Activated CD4-positive, alpha-beta memory T cell treated with anti-CD3 and anti-CD28 coated beads, Interleukin-2, amount 10 ng/mL, durations not matched to agents 7 days and 5 days (primary cell): Measurements from ENCODE around the gene HEATR3. TPM values are rescaled to one million over a fixed set of nuclear protein-coding genes. Genes with fewer than 3 reads are reported as not detected.
A peak's percentile ranks its signal among the peaks of the same experiment; 100 is the strongest.

Experiments
- CTCF ChIA-PET: fragments of 350-600 bp; sonication (Branson Sonifier 250); formaldehyde crosslinking; loops from one replicate; lab custom pipeline; 2021; ENCODE audit warnings: antibody characterized with exemption, inconsistent platforms; lab: Charles Lee
- POLR2A ChIA-PET: fragments of 350-600 bp; sonication (Branson Sonifier 250); formaldehyde crosslinking; loops from one replicate; lab custom pipeline; 2021; ENCODE audit warnings: antibody characterized with exemption; lab: Charles Lee
- DNase-seq: peaks from one replicate; pipeline ENCODE4 v3.0.0-alpha.2; 2020
- H3K27ac Mint-ChIP-seq: one replicate; pipeline ENCODE4 v1.8.0; 2021; ENCODE audit warnings: mild to moderate bottlenecking, mixed read lengths
- H3K27me3 Mint-ChIP-seq: one replicate; pipeline ENCODE4 v1.8.0; 2021; ENCODE audit warnings: mixed read lengths
- H3K36me3 Mint-ChIP-seq: one replicate; pipeline ENCODE4 v1.8.0; 2021; ENCODE audit warnings: low read depth, mixed read lengths
- H3K4me1 Mint-ChIP-seq: one replicate; pipeline ENCODE4 v1.8.0; 2021; ENCODE audit warnings: mixed read lengths
- H3K4me3 Mint-ChIP-seq: one replicate; pipeline ENCODE4 v1.8.0; 2021; ENCODE audit warnings: mild to moderate bottlenecking, mixed read lengths
- H3K9me3 Mint-ChIP-seq: one replicate; pipeline ENCODE4 v1.8.0; 2021; ENCODE audit warnings: mixed read lengths
- total RNA-seq, 2 experiments: library from RNA; stranded (reverse); gene quantifications; one replicate each; pipeline ENCODE4 v1.2.3, GENCODE V29; 2021

HEATR3 gene
- total RNA-seq, 2 experiments from 2014 or later = 20.7 to 21.3 TPM

DNA sequence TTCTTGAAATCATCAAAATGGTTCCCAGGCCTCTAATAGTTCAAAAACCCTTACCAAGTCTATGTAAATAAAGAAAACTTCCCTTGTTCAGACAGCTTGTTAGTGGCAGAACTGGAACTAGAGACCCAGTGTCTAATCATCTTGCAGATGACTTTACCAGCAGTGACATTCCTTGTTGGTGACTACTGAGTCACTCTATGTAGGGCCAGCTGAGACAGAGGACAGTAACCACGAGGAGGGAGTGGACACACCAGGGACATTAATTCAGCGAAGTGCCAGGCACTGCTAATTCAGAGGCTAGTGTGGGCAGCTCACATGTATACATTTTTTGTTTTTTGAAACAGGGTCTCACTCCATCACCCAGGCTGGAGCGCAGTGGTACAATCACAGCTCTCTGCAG is 6.1 kb upstream of the HEATR3 start:
- Mint-ChIP-seq H3K27ac (no peak overlapping the region), H3K4me1 (no peaks in the 10 kb centered on the region)

GRCh38 chr16:50061326-50061725 is 4.4 kb upstream of the HEATR3 start:
- H3K27me3 Mint-ChIP-seq = peaks cover 2% of the 10 kb centered on the region
- H3K36me3 Mint-ChIP-seq = peaks cover 2% of the 10 kb centered on the region
- H3K27ac Mint-ChIP-seq = no peak overlapping the region
- peaks cover 5% of the 10 kb centered on the region for H3K9me3 Mint-ChIP-seq
- peaks cover 6% of the 10 kb centered on the region for H3K4me1 Mint-ChIP-seq
- DNase-seq = no peak
- H3K4me3 Mint-ChIP-seq = no peak overlapping the region
- CTCF ChIA-PET = interaction anchor here (1.2 to 3.4 kb wide), 3 partner anchors 33 to 74 kb away, joined by 3 to 16 read pairs (median 3); partner anchors contain the start of gene CNEP1R1
- POLR2A ChIA-PET = no interaction called here

More for the DNA sequence above, 6.1 kb upstream of the HEATR3 start:
- H3K27me3 Mint-ChIP-seq = peaks cover 4% of the 10 kb centered on the region
- ChIA-PET POLR2A (no interaction called here), CTCF (interaction anchor here (3.4 kb wide), 1 partner anchor 34 kb away, joined by 16 read pairs; the partner anchor contains the start of gene CNEP1R1)
- H3K9me3 Mint-ChIP-seq = peaks cover 14% of the 10 kb centered on the region
- no peak for DNase-seq
- H3K4me3 Mint-ChIP-seq = no peak overlapping the region
- H3K36me3 Mint-ChIP-seq = peaks cover 4% of the 10 kb centered on the region

- Mint-ChIP-seq H3K27me3 (no peaks in the 10 kb centered on the region), H3K36me3 (peaks cover 16% of the 10 kb centered on the region), H3K9me3 (no peaks in the 10 kb centered on the region), H3K4me1 (peaks cover 39% of the 10 kb centered on the region), H3K27ac (peak overlapping the region; percentile 92), H3K4me3 (peak overlapping the region; percentile 87)
- ChIA-PET CTCF (interaction anchor here (0.9 to 7.0 kb wide), 7 partner anchors 22 to 741 kb away, joined by 3 to 80 read pairs (median 4); partner anchors contain the start of gene CNEP1R1), POLR2A (interaction anchor here (1.1 to 5.3 kb wide), 5 partner anchors 18 to 145 kb away, joined by 3 to 37 read pairs (median 4); partner anchors contain the start of gene CNEP1R1)
- no peak for DNase-seq
Measured at GRCh38 chr16:50065241-50065623, 538 bp upstream of the HEATR3 start.

- H3K27ac Mint-ChIP-seq = peak overlapping the region; percentile 84
- no peak for DNase-seq
- POLR2A ChIA-PET = interaction anchor here (0.8 to 5.3 kb wide), 12 partner anchors 12 to 594 kb away, joined by 3 to 37 read pairs (median 4); partner anchors contain the start of gene CNEP1R1
- peaks cover 26% of the 10 kb centered on the region for H3K36me3 Mint-ChIP-seq
- CTCF ChIA-PET = interaction anchor here (0.7 to 7.0 kb wide), 31 partner anchors 12 to 740 kb away, joined by 3 to 124 read pairs (median 4); partner anchors contain the start of genes ADCY7 and CNEP1R1
- H3K9me3 Mint-ChIP-seq = no peaks in the 10 kb centered on the region
- peaks cover 46% of the 10 kb centered on the region for H3K4me1 Mint-ChIP-seq
- H3K4me3 Mint-ChIP-seq = peak overlapping the region; percentile 87
- no peaks in the 10 kb centered on the region for H3K27me3 Mint-ChIP-seq
Measured at GRCh38 chr16:50066482-50067289, 916 bp downstream of the HEATR3 start.

- peaks cover 49% of the 10 kb centered on the region for H3K4me1 Mint-ChIP-seq
- H3K9me3 Mint-ChIP-seq = no peaks in the 10 kb centered on the region
- ChIA-PET POLR2A (interaction anchor here (0.9 to 5.3 kb wide), 7 partner anchors 11 to 208 kb away, joined by 3 to 37 read pairs (median 5); partner anchors contain the start of gene CNEP1R1), CTCF (interaction anchor here (0.7 to 7.0 kb wide), 27 partner anchors 11 to 739 kb away, joined by 3 to 124 read pairs (median 4); partner anchors contain the start of genes ADCY7 and CNEP1R1)
- H3K36me3 Mint-ChIP-seq = peaks cover 29% of the 10 kb centered on the region
- H3K4me3 Mint-ChIP-seq = peak overlapping the region; percentile 87
- DNase-seq = peak; percentile 55
- H3K27ac Mint-ChIP-seq = peak overlapping the region; percentile 77
- no peaks in the 10 kb centered on the region for H3K27me3 Mint-ChIP-seq
Measured at GRCh38 chr16:50067290-50067853, 1.6 kb downstream of the HEATR3 start.

- POLR2A ChIA-PET = interaction anchor here (0.9 to 5.3 kb wide), 4 partner anchors 43 to 207 kb away, joined by 3 to 37 read pairs (median 14); partner anchors contain the start of gene CNEP1R1
- no peak overlapping the region for H3K4me3 Mint-ChIP-seq
- no peaks in the 10 kb centered on the region for H3K27me3 Mint-ChIP-seq
- H3K27ac Mint-ChIP-seq = no peak overlapping the region
- peaks cover 41% of the 10 kb centered on the region for H3K36me3 Mint-ChIP-seq
- peaks cover 61% of the 10 kb centered on the region for H3K4me1 Mint-ChIP-seq
- CTCF ChIA-PET = interaction anchor here (0.6 to 7.0 kb wide), 10 partner anchors 37 to 603 kb away, joined by 3 to 124 read pairs (median 4); partner anchors contain the start of gene CNEP1R1
- DNase-seq = no peak
- H3K9me3 Mint-ChIP-seq = no peaks in the 10 kb centered on the region
Measured at GRCh38 chr16:50068550-50068949, 2.8 kb downstream of the HEATR3 start.

- Mint-ChIP-seq H3K9me3 (no peaks in the 10 kb centered on the region), H3K4me3 (no peak overlapping the region), H3K27me3 (no peaks in the 10 kb centered on the region), H3K4me1 (peaks cover 61% of the 10 kb centered on the region), H3K27ac (no peak overlapping the region), H3K36me3 (peaks cover 44% of the 10 kb centered on the region)
- POLR2A ChIA-PET = interaction anchor here (0.9 to 5.3 kb wide), 3 partner anchors 44 to 206 kb away, joined by 3 to 37 read pairs (median 9); partner anchors contain the start of gene CNEP1R1
- CTCF ChIA-PET = interaction anchor here (0.6 to 7.0 kb wide), 6 partner anchors 45 to 596 kb away, joined by 3 to 124 read pairs (median 8); partner anchors contain the start of gene CNEP1R1
- no peak for DNase-seq
Measured at GRCh38 chr16:50069060-50069459, 3.3 kb downstream of the HEATR3 start.

- Mint-ChIP-seq H3K4me1 (peaks cover 57% of the 10 kb centered on the region), H3K4me3 (no peak overlapping the region), H3K27me3 (no peaks in the 10 kb centered on the region), H3K27ac (no peak overlapping the region), H3K36me3 (peaks cover 51% of the 10 kb centered on the region), H3K9me3 (no peaks in the 10 kb centered on the region)
- no peak for DNase-seq
- CTCF ChIA-PET = interaction anchor here (1.2 to 5.5 kb wide), 2 partner anchors 50 to 140 kb away, joined by 3 to 124 read pairs; no protein-coding TSS in a partner anchor
- POLR2A ChIA-PET = no interaction called here
Measured at GRCh38 chr16:50071075-50071671, 5.4 kb downstream of the HEATR3 start.

DNA sequence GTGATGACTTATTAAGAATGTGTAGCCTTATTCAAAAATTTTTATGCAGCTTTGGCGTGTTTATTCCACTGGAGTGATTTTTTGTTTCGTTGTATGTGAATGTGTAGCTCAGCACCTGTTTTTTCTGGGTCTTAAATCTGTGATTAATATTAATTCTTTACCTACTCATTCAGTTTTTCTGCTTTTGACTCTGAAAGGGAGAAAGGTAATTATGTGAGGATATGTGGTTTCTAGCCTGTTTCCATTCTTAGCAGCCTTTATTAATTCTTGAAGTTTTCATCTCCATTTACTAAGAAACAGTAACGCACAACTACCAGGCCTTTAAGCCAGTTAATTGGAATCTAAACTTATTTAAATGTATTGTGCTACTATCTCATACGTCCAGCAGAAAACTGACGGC is 7.0 kb downstream of the HEATR3 start:
- peaks cover 47% of the 10 kb centered on the region for H3K4me1 Mint-ChIP-seq
- H3K27me3 Mint-ChIP-seq = no peaks in the 10 kb centered on the region
- no peak overlapping the region for H3K4me3 Mint-ChIP-seq
- H3K27ac Mint-ChIP-seq = no peak overlapping the region
- ChIA-PET CTCF (interaction anchor here (1.1 kb wide), 1 partner anchor 47 kb away, joined by 3 read pairs; the partner anchor contains the start of gene CNEP1R1), POLR2A (no interaction called here)
- peaks cover 58% of the 10 kb centered on the region for H3K36me3 Mint-ChIP-seq
- no peaks in the 10 kb centered on the region for H3K9me3 Mint-ChIP-seq
- no peak for DNase-seq

- H3K4me1 Mint-ChIP-seq = peaks cover 20% of the 10 kb centered on the region
- CTCF ChIA-PET = interaction anchor here (0.6 kb wide), 1 partner anchor 18 kb away, joined by 4 read pairs; no protein-coding TSS in a partner anchor
- no peak overlapping the region for H3K27ac Mint-ChIP-seq
- no peak for DNase-seq
- no peak overlapping the region for H3K4me3 Mint-ChIP-seq
- peaks cover 56% of the 10 kb centered on the region for H3K36me3 Mint-ChIP-seq
- POLR2A ChIA-PET = interaction anchor here (1.5 kb wide), 1 partner anchor 13 kb away, joined by 4 read pairs; the partner anchor contains the start of gene HEATR3
- H3K27me3 Mint-ChIP-seq = no peaks in the 10 kb centered on the region
- no peaks in the 10 kb centered on the region for H3K9me3 Mint-ChIP-seq
Measured at GRCh38 chr16:50079397-50080140, 13.8 kb downstream of the HEATR3 start.

- no peak for DNase-seq
- Mint-ChIP-seq H3K9me3 (no peaks in the 10 kb centered on the region), H3K27ac (no peak overlapping the region), H3K27me3 (no peaks in the 10 kb centered on the region), H3K4me3 (no peak overlapping the region), H3K36me3 (peaks cover 61% of the 10 kb centered on the region), H3K4me1 (peaks cover 18% of the 10 kb centered on the region)
- ChIA-PET POLR2A (no interaction called here), CTCF (interaction anchor here (1.2 kb wide), 1 partner anchor 14 kb away, joined by 3 read pairs; no protein-coding TSS in a partner anchor)
Measured at GRCh38 chr16:50081428-50082018, 15.8 kb downstream of the HEATR3 start.
